Fibroblast of lung (primary cell): ENCODE measurements around the gene MFSD6L. TPM values are rescaled to one million over a fixed set of nuclear protein-coding genes. Genes with fewer than 3 reads are reported as not detected.

ENCODE experiments used
- DNase-seq, 2 donors: peaks; one replicate each; pipeline versions ENCODE4 v3.0.0 to v3.0.0-alpha.2; 2010; ENCODE audit warnings: low read depth in 2 of 2
- H2AFZ ChIP-seq: 2 replicates; pipeline ENCODE4 v1.5.1; 2012; ENCODE audit warnings: low read length, control low read depth, inconsistent platforms
- H3K27ac ChIP-seq: 2 replicates; pipeline ENCODE4 v1.5.1; 2011; ENCODE audit warnings: low read length, control low read depth; ENCODE audit not compliant: insufficient read depth
- H3K27me3 ChIP-seq: 2 replicates; pipeline ENCODE4 v1.5.1; 2011; ENCODE audit warnings: mild to moderate bottlenecking, low read length; ENCODE audit not compliant: control insufficient read depth, insufficient read depth
- H3K36me3 ChIP-seq: 2 replicates; pipeline ENCODE4 v1.5.1; 2011; ENCODE audit warnings: low read length; ENCODE audit not compliant: control insufficient read depth, insufficient read depth
- H3K4me1 ChIP-seq: 2 replicates; pipeline ENCODE4 v1.5.1; 2011; ENCODE audit warnings: low read length; ENCODE audit not compliant: control insufficient read depth, insufficient read depth; ENCODE audit errors: extremely low read depth
- H3K4me2 ChIP-seq: 2 replicates; pipeline ENCODE4 v1.5.1; 2011; ENCODE audit warnings: low read length, control low read depth; ENCODE audit not compliant: insufficient read depth; ENCODE audit errors: extremely low read depth
- H3K4me3 ChIP-seq, 4 experiments: fragments of 200-600 bp in 1 of 4; sonication (generic) in 1 of 4; replicated peaks in 1 of 4; 2 replicates each; pipeline ENCODE4 v1.5.1; 2011 to 2016; ENCODE audit warnings: low read length in 4 of 4, low read depth in 3 of 4, mild to moderate bottlenecking in 3 of 4, control low read depth in 2 of 4, inconsistent platforms in 1 of 4, mixed read lengths in 1 of 4; ENCODE audit not compliant: insufficient read depth in 1 of 4; ENCODE audit errors: control extremely low read depth in 1 of 4
- H3K79me2 ChIP-seq: 2 replicates; pipeline ENCODE4 v1.5.1; 2012; ENCODE audit warnings: mild to moderate bottlenecking, low read length, inconsistent platforms; ENCODE audit not compliant: control insufficient read depth, insufficient read depth
- H3K9ac ChIP-seq: 2 replicates; pipeline ENCODE4 v1.5.1; 2011; ENCODE audit warnings: mild to moderate bottlenecking, low read length, control low read depth; ENCODE audit not compliant: insufficient read depth
- H3K9me3 ChIP-seq: 2 replicates; pipeline ENCODE4 v1.5.1; 2012; ENCODE audit warnings: low read depth, low read length; ENCODE audit not compliant: control insufficient read depth, insufficient read depth
- H4K20me1 ChIP-seq: 2 replicates; pipeline ENCODE4 v1.5.1; 2011; ENCODE audit warnings: low read length; ENCODE audit not compliant: control insufficient read depth, insufficient read depth; ENCODE audit errors: extremely low read depth
- CTCF ChIP-seq, 2 donors: IDR thresholded peaks in 1 of 2; conservative IDR thresholded peaks in 1 of 2; 1 replicate in 1 of 2; 2 replicates in 1 of 2; pipeline ENCODE4 v1.5.1; 2011 to 2012; ENCODE audit warnings: low read length in 2 of 2, control low read depth in 1 of 2, inconsistent platforms in 1 of 2, low read depth in 1 of 2, mild to moderate bottlenecking in 1 of 2
- EZH2 ChIP-seq: IDR thresholded peaks from 2 replicates; pipeline ENCODE4 v1.5.1; 2012; ENCODE audit warnings: low read length, control low read depth, mild to moderate bottlenecking; ENCODE audit errors: missing control alignments
- polyA plus RNA-seq, 2 donors: library from polyadenylated mRNA; depleted of rRNA in 1 of 2; stranded (reverse) in 1 of 2; unstranded in 1 of 2; fragments of >200 nt; gene quantifications; 2 replicates each; pipeline ENCODE4 v1.2.1, GENCODE V29; 2011 to 2012; ENCODE audit warnings: missing spikeins in 1 of 2
- total RNA-seq: library from RNA; depleted of rRNA; stranded (reverse); fragments of >200 nt; gene quantifications from 2 replicates; pipeline ENCODE4 v1.2.1, GENCODE V29; 2014

The MFSD6L gene
- total and polyA plus RNA-seq, 2 donors (not counting 1 experiment from before 2014, with no cell fraction given): not detected

- no peaks in the 10 kb centered on the region for H4K20me1 ChIP-seq
- H3K4me1 ChIP-seq: no peaks in the 10 kb centered on the region
- H2AFZ ChIP-seq: no peak overlapping the region
- H3K4me3 ChIP-seq: no peak overlapping the region
- H3K9ac ChIP-seq: no peak overlapping the region
- H3K36me3 ChIP-seq: no peaks in the 10 kb centered on the region
- H3K4me2 ChIP-seq: no peak overlapping the region
- no peak for TF ChIP-seq CTCF (conservative IDR thresholded peaks at IDR 0.05 in 1 of 2, IDR thresholded peaks at IDR 0.05 in 1 of 2; ENCODE audit: low read depth in 1 of 2, low read length in 2 of 2)
- TF ChIP-seq EZH2: no peak
- no peaks in the 10 kb centered on the region for H3K79me2 ChIP-seq
- DNase-seq: no peak
- no peak overlapping the region for H3K27ac ChIP-seq
- H3K27me3 ChIP-seq: no peaks in the 10 kb centered on the region
- H3K9me3 ChIP-seq: no peaks in the 10 kb centered on the region
Observed at GRCh38 chr17:8839410-8839935, 40.3 kb upstream of the MFSD6L start.

GRCh38 chr17:8838551-8839095 is 39.5 kb upstream of the MFSD6L start:
- H3K9ac ChIP-seq: no peak overlapping the region

GRCh38 chr17:8837563-8838075 is 38.5 kb upstream of the MFSD6L start:
- H3K9ac ChIP-seq: no peak overlapping the region

More at GRCh38 chr17:8838551-8839095, 39.5 kb upstream of the MFSD6L start:
- TF ChIP-seq EZH2 (no peak), CTCF (conservative IDR thresholded peaks at IDR 0.05 in 1 of 2, IDR thresholded peaks at IDR 0.05 in 1 of 2; ENCODE audit: low read depth in 1 of 2, low read length in 2 of 2) (no peak)
- Histone ChIP-seq H2AFZ (no peak overlapping the region), H3K36me3 (no peaks in the 10 kb centered on the region), H3K9me3 (no peaks in the 10 kb centered on the region), H4K20me1 (no peaks in the 10 kb centered on the region), H3K4me1 (no peaks in the 10 kb centered on the region), H3K79me2 (no peaks in the 10 kb centered on the region), H3K4me2 (no peak overlapping the region), H3K27me3 (no peaks in the 10 kb centered on the region), H3K4me3 (no peak overlapping the region), H3K27ac (no peak overlapping the region)
- DNase-seq: no peak

More at GRCh38 chr17:8837563-8838075, 38.5 kb upstream of the MFSD6L start:
- Histone ChIP-seq H3K4me2 (no peak overlapping the region), H3K4me1 (no peaks in the 10 kb centered on the region), H4K20me1 (no peaks in the 10 kb centered on the region), H3K27ac (no peak overlapping the region), H3K9me3 (no peaks in the 10 kb centered on the region), H3K27me3 (no peaks in the 10 kb centered on the region), H3K79me2 (no peaks in the 10 kb centered on the region), H2AFZ (no peak overlapping the region), H3K4me3 (no peak overlapping the region), H3K36me3 (no peaks in the 10 kb centered on the region)
- TF ChIP-seq CTCF (conservative IDR thresholded peaks at IDR 0.05 in 1 of 2, IDR thresholded peaks at IDR 0.05 in 1 of 2; ENCODE audit: low read depth in 1 of 2, low read length in 2 of 2) (no peak), EZH2 (no peak)
- DNase-seq: no peak
